Measurements from ENCODE around the gene ALG9.
"Not testable (repeated sequence)": the region's sequence is repeated elsewhere in the genome, so short reads cannot be mapped to it uniquely, and the experiment has no call there.

ALG9 gene

GRCh38 chr11:111777094-111778046 is 94.0 kb downstream of the ALG9 start:
- in situ Hi-C loops (cut with MboI; ENCODE audit: low pct_unique_long_range_greater_than_20kb, low sequenced_read_pairs, unreplicated experiment): loop anchor here (10.0 kb wide), 1 partner anchor 173 kb away; the partner anchor contains the start of gene SIK2
- peak; percentile 66 for DNase-seq (ENCODE audit: low spot score)
- TF ChIP-seq CTCF (IDR thresholded peaks at IDR 0.05; ENCODE audit: extremely low read depth, insufficient read depth, missing control alignments): peak; percentile 71

- in situ Hi-C loops (cut with MboI; ENCODE audit: low pct_unique_long_range_greater_than_20kb, low sequenced_read_pairs, unreplicated experiment): loop anchor here (10.0 kb wide), 1 partner anchor 172 kb away; the partner anchor contains the start of gene SIK2
- peak; percentile 59 for DNase-seq (ENCODE audit: low spot score)
- TF ChIP-seq CTCF (IDR thresholded peaks at IDR 0.05; ENCODE audit: extremely low read depth, insufficient read depth, missing control alignments): no peak
Observed at GRCh38 chr11:111776398-111777093, 94.8 kb downstream of the ALG9 start.

- in situ Hi-C loops (cut with MboI; ENCODE audit: low pct_unique_long_range_greater_than_20kb, low sequenced_read_pairs, unreplicated experiment): loop anchor here (10.0 kb wide), 1 partner anchor 170 kb away; the partner anchor contains the start of gene SIK2
- no peak for DNase-seq (ENCODE audit: low spot score)
Observed at GRCh38 chr11:111774955-111775710, 96.2 kb downstream of the ALG9 start.

GRCh38 chr11:111772535-111772934 is 98.8 kb downstream of the ALG9 start:
- no peak for TF ChIP-seq CTCF (IDR thresholded peaks at IDR 0.05; ENCODE audit: extremely low read depth, insufficient read depth, missing control alignments)
- DNase-seq (ENCODE audit: low spot score): no peak
- in situ Hi-C loops (cut with MboI; ENCODE audit: low pct_unique_long_range_greater_than_20kb, low sequenced_read_pairs, unreplicated experiment): loop anchor here (10.0 kb wide), 1 partner anchor 168 kb away; the partner anchor contains the start of gene SIK2

More at GRCh38 chr11:111774955-111775710, 96.2 kb downstream of the ALG9 start:
- TF ChIP-seq CTCF (IDR thresholded peaks at IDR 0.05; ENCODE audit: extremely low read depth, insufficient read depth, missing control alignments): no peak

DNA sequence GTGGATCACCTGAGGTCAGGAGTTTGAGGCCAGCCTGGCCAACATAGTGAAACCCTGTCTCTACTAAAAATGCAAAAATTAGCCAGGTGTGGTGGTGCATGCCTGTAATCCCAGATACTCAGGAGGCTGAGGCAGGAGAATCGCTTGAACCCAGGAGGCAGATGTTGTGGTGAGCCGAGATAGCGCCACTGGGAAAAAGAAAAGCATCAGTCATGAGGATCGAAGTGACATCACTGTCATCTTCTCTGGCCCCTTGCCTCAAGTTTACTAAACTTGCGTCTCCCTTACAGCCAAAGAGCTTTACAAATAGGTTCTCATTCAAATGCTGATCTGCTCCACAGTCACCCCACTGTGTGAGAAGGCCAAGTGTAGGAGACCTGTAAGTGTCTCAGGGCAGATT is 100.2 kb downstream of the ALG9 start:
- in situ Hi-C loops (cut with MboI; ENCODE audit: low pct_unique_long_range_greater_than_20kb, low sequenced_read_pairs, unreplicated experiment): loop anchor here (10.0 kb wide), 1 partner anchor 166 kb away; the partner anchor contains the start of gene SIK2
- DNase-seq (ENCODE audit: low spot score): not testable (repeated sequence)

DNA sequence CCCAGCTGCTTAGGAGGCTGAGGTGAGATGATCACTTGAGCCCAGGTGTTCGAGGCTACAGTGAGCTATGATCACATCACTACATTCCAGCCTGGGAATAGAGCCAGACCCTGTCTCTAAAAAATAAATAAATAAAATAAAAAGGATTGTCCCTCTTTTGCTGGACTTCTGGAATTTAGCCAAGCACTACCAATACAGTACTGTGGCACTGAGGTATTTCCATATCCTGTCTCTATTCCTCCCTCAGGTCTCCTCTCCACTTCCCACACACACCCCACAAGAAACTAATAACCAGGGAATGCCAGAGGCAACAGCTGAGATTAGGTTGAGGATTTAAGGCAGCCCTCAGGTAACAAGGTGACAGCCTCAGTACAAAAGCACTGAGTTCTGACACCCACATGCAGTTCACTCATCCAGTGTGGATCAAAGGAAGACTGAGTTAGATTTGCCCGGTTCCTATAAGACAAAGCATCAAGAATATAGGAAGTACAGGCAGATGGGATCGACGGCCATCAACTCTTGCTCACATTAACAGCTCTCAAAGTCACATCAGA is 100.7 kb downstream of the ALG9 start:
- TF ChIP-seq CTCF (IDR thresholded peaks at IDR 0.05; ENCODE audit: extremely low read depth, insufficient read depth, missing control alignments): no peak
- in situ Hi-C loops (cut with MboI; ENCODE audit: low pct_unique_long_range_greater_than_20kb, low sequenced_read_pairs, unreplicated experiment): loop anchor here (10.0 kb wide), 1 partner anchor 166 kb away; the partner anchor contains the start of gene SIK2
- no peak for DNase-seq (ENCODE audit: low spot score)
